GM12872 (cell line): ENCODE data around the gene LSG1.
A peak's percentile ranks its signal among the peaks of the same experiment; 100 is the strongest.

Source experiments
- TF ChIP-seq, protein P1 (sequence below): IDR thresholded peaks from 3 replicates; pipeline ENCODE4 v1.5.1; 2011; ENCODE audit warnings: low read depth, mild to moderate bottlenecking, low read length, moderate library complexity; ENCODE audit not compliant: insufficient read depth

LSG1 gene

DNA sequence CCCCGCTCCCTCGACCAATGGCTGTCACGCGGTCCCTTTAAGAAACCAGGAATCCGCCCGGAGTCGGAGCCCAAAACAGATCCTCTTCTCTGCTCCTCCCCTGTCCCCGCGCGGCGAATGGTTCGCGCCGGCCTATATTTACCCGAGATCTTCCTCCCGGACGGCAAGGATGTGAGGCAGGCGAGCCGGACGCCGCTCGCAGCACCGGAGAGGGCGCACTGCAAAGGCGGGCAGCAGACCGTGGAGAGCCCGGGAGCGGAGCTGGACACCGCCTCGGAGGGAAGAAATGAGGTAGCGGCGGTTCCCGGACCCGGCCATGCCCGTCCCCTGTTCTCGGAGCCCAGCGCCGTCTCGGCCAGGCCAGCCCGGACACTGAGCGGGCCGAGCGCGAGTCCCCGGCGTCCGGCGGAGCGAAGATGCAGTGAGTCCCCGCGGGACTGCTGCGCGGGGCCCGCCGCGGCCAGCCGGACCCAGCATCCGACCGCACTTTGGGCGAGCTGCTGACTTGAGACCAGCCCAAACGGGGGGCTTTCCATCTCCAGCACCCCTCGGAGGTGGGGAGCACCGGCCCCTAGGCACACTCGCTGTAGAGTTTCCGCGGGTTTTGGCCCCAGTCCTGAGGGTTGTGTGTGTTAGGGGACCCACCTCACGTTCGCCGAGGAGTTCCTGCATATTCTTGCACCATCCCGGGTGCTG is 13.9 kb upstream of the LSG1 start, which contains the start of gene FAM43A:
TSS of gene FAM43A (plus strand) at position 166 of the 696 bp plus-strand sequence. CDS start 944 bp downstream, outside the sequence.
- TF ChIP-seq, protein P1, sequence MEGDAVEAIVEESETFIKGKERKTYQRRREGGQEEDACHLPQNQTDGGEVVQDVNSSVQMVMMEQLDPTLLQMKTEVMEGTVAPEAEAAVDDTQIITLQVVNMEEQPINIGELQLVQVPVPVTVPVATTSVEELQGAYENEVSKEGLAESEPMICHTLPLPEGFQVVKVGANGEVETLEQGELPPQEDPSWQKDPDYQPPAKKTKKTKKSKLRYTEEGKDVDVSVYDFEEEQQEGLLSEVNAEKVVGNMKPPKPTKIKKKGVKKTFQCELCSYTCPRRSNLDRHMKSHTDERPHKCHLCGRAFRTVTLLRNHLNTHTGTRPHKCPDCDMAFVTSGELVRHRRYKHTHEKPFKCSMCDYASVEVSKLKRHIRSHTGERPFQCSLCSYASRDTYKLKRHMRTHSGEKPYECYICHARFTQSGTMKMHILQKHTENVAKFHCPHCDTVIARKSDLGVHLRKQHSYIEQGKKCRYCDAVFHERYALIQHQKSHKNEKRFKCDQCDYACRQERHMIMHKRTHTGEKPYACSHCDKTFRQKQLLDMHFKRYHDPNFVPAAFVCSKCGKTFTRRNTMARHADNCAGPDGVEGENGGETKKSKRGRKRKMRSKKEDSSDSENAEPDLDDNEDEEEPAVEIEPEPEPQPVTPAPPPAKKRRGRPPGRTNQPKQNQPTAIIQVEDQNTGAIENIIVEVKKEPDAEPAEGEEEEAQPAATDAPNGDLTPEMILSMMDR, result no peak

DNA sequence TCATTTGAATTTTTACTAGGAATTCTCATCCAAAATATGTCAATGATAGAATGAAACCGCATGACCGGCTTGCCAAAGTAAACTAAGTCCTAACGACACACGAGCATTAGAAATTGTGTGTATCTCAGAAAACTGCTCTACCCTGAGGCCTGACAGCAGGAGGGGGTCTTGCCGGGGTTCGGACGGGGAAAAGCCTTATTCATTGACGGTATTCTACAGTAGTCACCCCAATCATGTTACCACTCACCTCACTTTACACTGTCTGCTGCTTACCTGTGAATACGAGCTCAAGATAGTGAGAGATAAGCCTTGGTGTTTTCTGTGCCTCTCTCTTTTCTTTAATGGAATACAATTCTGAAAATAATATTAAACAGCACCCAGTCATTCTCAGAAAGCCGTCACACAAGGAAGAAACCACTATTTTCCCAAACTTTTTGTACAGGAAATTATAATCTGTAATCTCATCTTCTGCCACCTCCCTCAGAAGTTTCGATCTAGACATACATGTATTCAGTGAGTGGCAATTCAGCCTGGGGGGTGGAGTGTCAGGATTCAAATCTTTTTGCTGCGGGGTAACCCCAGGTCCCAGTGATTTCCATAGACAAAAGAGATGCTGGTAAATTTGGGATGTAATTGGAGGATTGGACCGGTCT is 13.2 kb upstream of the LSG1 start:
- TF ChIP-seq, protein P1, result no peak

DNA sequence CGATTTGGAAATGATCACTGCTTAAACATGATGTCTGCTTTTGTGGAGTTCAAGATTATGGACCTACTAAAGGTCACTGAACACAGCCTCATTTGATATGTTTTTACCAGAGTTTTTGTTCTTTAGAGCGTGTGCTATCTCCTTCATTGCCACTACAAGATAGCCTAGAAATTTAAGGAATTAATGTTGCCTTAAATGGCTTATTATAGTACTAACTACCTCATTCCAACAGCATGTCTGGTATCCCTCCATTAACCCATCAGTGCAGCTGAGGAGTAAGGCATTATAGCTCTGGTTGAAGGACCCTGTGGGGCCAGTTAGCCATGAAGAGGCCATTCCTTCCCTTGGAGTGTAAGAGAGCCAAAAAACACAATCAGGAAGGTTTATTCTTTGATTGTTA is 11.4 kb upstream of the LSG1 start:
- TF ChIP-seq, protein P1, result no peak

DNA sequence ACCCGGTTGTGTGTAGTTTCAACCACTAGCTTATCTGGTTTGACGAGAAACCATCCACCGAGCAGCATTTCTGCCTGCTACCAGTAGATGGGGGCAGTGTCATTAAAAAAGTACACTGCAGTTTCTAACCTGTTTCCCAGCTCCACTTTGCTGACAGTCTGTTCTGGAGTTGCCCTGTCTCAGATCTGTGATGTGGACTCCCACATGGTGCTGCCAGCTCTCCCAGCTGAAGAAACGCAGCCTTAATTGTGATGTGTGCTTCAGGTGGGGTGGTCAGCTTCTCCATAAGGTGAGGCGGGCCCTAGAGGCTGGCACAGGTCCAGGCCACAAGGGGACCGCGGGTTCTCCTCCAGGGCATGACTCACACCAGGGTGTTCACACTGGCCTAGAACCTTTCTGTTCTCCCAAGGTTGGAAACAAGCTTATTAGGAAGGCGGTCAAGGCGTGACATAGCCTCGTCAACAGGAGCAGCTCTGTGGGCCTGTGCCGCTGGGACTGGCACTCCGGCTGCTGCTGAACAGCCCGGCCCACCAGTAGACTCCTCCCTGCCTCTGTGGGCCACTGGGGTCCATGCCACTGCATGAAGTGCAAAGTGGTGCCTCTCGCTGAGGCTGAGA is 10.8 kb upstream of the LSG1 start:
- TF ChIP-seq, protein P1, result peak; percentile 90

DNA sequence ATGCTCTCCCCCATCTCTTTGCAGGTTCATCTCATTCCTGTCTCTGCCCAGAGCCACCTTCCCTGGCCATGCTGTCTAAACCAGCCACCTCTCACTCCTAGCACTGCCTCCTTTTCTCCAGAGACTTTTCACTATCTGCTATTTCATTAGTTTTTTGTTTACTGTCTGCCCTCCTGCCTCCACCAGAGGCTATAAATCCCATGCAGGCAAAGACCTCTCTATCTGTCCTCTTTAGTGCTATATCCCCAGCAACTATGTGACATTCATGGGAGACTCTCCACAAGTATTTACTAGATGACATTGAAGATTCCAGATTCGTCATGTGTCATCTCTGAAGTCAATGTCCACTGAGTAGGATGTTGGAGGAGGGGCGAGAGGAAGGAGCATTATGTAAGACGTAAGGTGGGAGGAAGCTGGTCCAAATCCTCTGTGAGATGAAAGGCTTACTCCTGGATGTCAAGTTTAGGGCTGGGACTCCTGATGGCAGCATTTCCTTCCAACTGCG is 10.2 kb upstream of the LSG1 start:
- TF ChIP-seq, protein P1, result no peak

DNA sequence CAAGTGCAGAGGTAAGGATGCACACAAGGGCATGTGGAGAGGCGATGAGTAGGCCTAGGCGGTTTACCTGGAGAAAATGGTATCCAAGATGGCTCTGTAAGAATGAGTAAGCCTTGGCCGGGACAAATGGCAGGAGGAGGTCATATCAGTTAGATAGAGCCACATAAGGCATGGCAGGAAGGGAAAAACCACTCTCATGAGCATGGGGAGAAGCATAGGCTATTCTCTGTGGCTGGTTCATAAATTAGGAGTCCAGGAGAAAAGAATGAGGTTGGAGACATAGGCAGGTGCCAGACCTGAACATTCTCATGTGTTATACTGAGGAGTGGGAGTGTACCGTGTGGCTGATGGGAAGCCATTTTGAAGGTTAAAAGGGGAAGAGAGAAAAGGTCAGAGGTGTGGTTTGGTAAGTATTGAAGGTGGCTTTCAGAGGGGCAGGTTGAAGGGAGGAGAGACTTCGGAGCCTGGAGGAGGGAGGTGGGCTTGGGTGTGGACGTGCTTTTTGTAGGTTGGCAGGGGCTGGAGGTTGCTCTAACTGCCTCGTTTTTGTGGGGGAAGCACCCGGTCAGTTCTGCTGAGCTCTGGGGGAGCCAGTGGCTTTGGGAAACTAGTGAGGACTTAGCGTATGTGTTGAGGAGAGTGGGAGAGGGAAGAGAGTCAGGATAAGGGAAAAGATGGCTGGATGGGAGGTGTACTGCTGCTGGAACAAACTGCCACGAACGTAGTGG is 9.1 kb upstream of the LSG1 start:
- TF ChIP-seq, protein P1, result no peak

DNA sequence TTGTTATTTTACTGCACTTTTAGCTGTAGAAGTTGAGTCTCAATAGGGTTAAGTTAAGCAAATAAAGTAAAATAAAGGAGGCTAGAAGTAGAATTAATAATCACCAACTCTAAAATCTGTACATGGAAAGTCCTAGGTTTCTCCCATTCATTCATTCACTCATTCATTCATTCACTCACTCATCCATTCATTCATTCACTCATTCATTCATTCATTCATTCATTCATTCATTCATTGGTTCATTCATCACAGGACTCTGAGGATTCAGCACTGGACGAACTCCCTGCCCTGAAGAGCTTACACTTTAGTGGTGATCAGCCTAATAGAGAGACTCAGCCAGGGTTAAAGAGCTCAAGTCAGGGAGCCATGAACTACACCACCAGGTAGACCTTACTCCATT is 4.5 kb upstream of the LSG1 start:
- TF ChIP-seq, protein P1, result no peak
